Heart left ventricle (tissue), 13 donors: ENCODE measurements around the gene FANCI.

ENCODE experiments used
- CTCF ChIP-seq, 12 donors: fragments of 200-600 bp; sonication (generic) in 4 of 12; IDR thresholded peaks; one replicate each; pipeline versions ENCODE4 v1.5.0 to v1.8.0; 2018 to 2022; ENCODE audit warnings: antibody characterized with exemption in 12 of 12, mild to moderate bottlenecking in 5 of 12
- POLR2A ChIP-seq, 2 donors: fragments of 450-650 bp; IDR thresholded peaks; one replicate each; pipeline ENCODE4 v1.6.1; 2017; ENCODE audit warnings: antibody characterized with exemption in 2 of 2, mild to moderate bottlenecking in 2 of 2, moderate library complexity in 2 of 2
- donor health status: ischemic (EF 13 %, LVEDD 7.1; RV severe dilation, severe dysfunction).
- donor health status: DM: no; HTN: yes; CAD: no.
- donor health status: DM: no; HTN: no; CAD: no.
- donor health status: ischemic (EF 25% LVEDD 6.9; RV normal size, moderate dysfunction).
- donor health status: ischemic (EF 25% LVEDD 5.7; RV mildly dilated, moderate dysfunction).
- donor health status: ischemic (EF 35%, LVEDD 5.7; RV mildly dilated, moderate dysfunction).
- donor health status: nonischemic (EF 11% LVEDD 7.7; RV severe dilation, severe dysfunction).
- donor health status: DM: yes; HTN: yes; CAD: no.
- donor health status: PGD.
- donor health status: ischemic (EF 29% LVEDD 5.4; RV normal size, mild dysfunction).
- donor health status: nonischemic (EF 23%, LVEDD 6.1; RV moderate dilation, normal function).

- TF ChIP-seq CTCF (IDR thresholded peaks at IDR 0.05) (no peak), POLR2A (IDR thresholded peaks at IDR 0.05) (no peak)
Measured at GRCh38 chr15:89217686-89218376, 25.9 kb upstream of the FANCI start.
